Gastroesophageal sphincter (tissue), 3 donors: ENCODE data around the gene TADA1.

Source experiments
- POLR2AphosphoS5 ChIP-seq: sonication (generic); formaldehyde crosslinking; IDR thresholded peaks from one replicate; pipeline ENCODE4 v1.6.1; 2017; ENCODE audit warnings: antibody characterized with exemption
- TF ChIP-seq, protein P1 (sequence below), 4 experiments: fragments of 200-600 bp in 2 of 4; fragments of 450-650 bp in 2 of 4; sonication (generic) in 1 of 4; IDR thresholded peaks; one replicate each; pipeline ENCODE4 v1.5.1; 2017 to 2019; ENCODE audit warnings: antibody characterized with exemption in 4 of 4, mild to moderate bottlenecking in 2 of 4, moderate library complexity in 2 of 4

DNA sequence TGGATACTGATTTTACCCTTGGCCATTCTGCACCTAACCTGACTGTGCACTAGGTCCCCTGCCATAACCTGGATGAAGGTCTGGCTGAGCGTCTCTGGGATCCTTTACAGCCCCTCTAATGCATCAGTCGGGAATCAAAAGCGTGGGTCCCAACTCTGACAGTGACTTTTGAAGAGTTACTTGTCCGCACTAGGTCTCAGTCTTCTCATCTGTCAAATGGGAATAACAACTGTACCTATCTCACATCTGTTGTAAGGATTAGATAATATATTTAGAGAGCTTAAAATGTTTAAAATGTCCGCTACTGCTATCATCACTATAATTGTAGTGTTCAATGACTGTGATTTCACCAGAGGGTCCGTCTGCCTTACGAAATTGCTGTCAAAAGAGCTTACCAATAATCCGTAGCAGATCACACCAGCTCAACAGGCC, 746 bp downstream of the TADA1 start:
- TF ChIP-seq, protein P1, sequence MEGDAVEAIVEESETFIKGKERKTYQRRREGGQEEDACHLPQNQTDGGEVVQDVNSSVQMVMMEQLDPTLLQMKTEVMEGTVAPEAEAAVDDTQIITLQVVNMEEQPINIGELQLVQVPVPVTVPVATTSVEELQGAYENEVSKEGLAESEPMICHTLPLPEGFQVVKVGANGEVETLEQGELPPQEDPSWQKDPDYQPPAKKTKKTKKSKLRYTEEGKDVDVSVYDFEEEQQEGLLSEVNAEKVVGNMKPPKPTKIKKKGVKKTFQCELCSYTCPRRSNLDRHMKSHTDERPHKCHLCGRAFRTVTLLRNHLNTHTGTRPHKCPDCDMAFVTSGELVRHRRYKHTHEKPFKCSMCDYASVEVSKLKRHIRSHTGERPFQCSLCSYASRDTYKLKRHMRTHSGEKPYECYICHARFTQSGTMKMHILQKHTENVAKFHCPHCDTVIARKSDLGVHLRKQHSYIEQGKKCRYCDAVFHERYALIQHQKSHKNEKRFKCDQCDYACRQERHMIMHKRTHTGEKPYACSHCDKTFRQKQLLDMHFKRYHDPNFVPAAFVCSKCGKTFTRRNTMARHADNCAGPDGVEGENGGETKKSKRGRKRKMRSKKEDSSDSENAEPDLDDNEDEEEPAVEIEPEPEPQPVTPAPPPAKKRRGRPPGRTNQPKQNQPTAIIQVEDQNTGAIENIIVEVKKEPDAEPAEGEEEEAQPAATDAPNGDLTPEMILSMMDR (IDR thresholded peaks at IDR 0.05), result no peak
- TF ChIP-seq POLR2AphosphoS5, result no peak
